ENCODE data around the gene MED20.

DNA sequence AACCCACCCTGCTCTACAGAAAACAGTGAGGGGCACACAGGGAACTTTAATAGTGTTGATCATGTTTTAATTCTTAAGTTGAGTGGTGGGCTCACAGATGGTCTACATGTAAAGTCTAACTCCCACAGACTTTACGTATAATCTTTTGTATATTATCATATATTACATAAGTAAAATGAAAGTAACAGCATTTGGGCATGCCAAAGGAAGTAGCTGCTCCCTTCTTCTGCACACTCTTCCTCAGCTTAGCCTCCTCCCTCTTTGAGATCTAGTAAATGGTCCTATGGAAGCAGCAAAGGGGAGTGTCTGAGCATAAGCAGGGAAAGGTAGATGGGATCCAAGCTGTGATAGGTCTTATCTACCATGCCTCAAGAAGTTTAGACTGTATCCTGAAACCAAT lies 11.2 kb downstream of the MED20 start:
- TF ChIP-seq, protein P1, sequence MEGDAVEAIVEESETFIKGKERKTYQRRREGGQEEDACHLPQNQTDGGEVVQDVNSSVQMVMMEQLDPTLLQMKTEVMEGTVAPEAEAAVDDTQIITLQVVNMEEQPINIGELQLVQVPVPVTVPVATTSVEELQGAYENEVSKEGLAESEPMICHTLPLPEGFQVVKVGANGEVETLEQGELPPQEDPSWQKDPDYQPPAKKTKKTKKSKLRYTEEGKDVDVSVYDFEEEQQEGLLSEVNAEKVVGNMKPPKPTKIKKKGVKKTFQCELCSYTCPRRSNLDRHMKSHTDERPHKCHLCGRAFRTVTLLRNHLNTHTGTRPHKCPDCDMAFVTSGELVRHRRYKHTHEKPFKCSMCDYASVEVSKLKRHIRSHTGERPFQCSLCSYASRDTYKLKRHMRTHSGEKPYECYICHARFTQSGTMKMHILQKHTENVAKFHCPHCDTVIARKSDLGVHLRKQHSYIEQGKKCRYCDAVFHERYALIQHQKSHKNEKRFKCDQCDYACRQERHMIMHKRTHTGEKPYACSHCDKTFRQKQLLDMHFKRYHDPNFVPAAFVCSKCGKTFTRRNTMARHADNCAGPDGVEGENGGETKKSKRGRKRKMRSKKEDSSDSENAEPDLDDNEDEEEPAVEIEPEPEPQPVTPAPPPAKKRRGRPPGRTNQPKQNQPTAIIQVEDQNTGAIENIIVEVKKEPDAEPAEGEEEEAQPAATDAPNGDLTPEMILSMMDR (IDR thresholded peaks at IDR 0.05), result no peak
- no peak for TF ChIP-seq POLR2A (IDR thresholded peaks at IDR 0.05)
